NB4 (cell line): ENCODE results near the gene KCMF1.

Source experiments
- DNase-seq: peaks from one replicate; pipeline ENCODE4 v3.0.0; 2010; ENCODE audit warnings: low read depth
- H3K4me3 ChIP-seq: one replicate; pipeline ENCODE4 v1.5.1; 2011; ENCODE audit warnings: mild to moderate bottlenecking, low read depth, low read length, moderate library complexity
- MYC ChIP-seq: IDR thresholded peaks from 2 replicates; pipeline ENCODE4 v1.6.1; 2011; ENCODE audit warnings: low read depth, low read length
- POLR2A ChIP-seq: IDR thresholded peaks from 2 replicates; pipeline ENCODE4 v1.6.1; 2011; ENCODE audit warnings: mild to moderate bottlenecking; ENCODE audit not compliant: insufficient read length; ENCODE audit errors: extremely low read depth
- TF ChIP-seq, protein P1 (sequence below): IDR thresholded peaks from one replicate; pipeline ENCODE4 v1.5.1; 2012; ENCODE audit warnings: low read depth, low read length
- TF ChIP-seq, protein P2 (sequence below): IDR thresholded peaks from 2 replicates; pipeline ENCODE4 v1.6.1; 2011; ENCODE audit warnings: low read depth, low read length

The KCMF1 gene

GRCh38 chr2:84991404-84992160 lies 20.6 kb downstream of the KCMF1 start:
- DNase-seq = no peak
- H3K4me3 ChIP-seq = no peak overlapping the region
- TF ChIP-seq, protein P1, sequence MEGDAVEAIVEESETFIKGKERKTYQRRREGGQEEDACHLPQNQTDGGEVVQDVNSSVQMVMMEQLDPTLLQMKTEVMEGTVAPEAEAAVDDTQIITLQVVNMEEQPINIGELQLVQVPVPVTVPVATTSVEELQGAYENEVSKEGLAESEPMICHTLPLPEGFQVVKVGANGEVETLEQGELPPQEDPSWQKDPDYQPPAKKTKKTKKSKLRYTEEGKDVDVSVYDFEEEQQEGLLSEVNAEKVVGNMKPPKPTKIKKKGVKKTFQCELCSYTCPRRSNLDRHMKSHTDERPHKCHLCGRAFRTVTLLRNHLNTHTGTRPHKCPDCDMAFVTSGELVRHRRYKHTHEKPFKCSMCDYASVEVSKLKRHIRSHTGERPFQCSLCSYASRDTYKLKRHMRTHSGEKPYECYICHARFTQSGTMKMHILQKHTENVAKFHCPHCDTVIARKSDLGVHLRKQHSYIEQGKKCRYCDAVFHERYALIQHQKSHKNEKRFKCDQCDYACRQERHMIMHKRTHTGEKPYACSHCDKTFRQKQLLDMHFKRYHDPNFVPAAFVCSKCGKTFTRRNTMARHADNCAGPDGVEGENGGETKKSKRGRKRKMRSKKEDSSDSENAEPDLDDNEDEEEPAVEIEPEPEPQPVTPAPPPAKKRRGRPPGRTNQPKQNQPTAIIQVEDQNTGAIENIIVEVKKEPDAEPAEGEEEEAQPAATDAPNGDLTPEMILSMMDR = no peak
- TF ChIP-seq, protein P2, sequence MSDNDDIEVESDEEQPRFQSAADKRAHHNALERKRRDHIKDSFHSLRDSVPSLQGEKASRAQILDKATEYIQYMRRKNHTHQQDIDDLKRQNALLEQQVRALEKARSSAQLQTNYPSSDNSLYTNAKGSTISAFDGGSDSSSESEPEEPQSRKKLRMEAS = no peak
- TF ChIP-seq POLR2A (no peak), MYC (no peak)

- DNase-seq = no peak
- TF ChIP-seq, protein P1 = no peak
- TF ChIP-seq, protein P2 = no peak
- TF ChIP-seq POLR2A (no peak), MYC (no peak)
- H3K4me3 ChIP-seq = no peak overlapping the region
Measured at GRCh38 chr2:84995826-84996225, 24.9 kb downstream of the KCMF1 start.

DNA sequence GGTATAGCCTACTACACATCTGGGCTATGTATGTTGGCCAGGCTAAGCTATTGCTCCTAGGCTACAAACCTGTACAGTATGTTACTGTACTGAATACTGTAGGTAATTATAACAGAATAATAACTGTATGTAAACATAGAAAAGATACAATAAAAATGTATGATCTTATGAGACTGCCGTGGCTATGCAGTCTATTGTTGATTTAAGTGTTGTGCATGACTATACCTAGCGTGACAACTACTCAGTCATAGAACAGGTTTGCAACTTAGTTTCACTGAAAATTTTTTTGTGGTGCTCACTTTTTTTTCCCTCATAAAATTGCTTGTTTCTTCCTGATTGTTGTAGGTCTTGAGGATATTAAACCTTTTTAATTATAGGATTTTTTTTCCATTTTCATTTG lies 25.9 kb downstream of the KCMF1 start:
- no peak for DNase-seq
- no peak overlapping the region for H3K4me3 ChIP-seq
- TF ChIP-seq MYC = no peak
- TF ChIP-seq POLR2A = no peak
- TF ChIP-seq, protein P2 = no peak
- TF ChIP-seq, protein P1 = no peak

- DNase-seq = no peak
- H3K4me3 ChIP-seq = no peak overlapping the region
- TF ChIP-seq, protein P1 = no peak
- TF ChIP-seq POLR2A (no peak), MYC (no peak)
- TF ChIP-seq, protein P2 = no peak
Measured at GRCh38 chr2:84999553-84999955, 28.6 kb downstream of the KCMF1 start.

DNA sequence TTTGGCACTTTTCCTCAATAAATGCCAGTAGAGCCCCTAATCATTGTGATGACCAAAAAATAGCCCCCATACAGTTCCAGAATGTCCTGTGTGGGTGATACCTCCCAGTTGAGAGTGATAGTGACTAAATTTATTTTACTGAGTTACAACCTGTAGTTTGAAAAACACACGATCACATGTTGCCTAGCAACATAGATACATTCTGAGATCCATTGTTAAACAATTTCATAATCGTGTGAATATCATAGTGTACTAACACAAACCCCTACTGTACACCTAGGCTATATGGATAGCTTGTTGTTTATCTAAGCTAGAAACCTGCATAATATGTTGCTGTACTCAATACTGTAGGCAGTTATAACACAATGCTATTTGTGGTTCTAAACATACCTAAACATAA lies 30.6 kb downstream of the KCMF1 start:
- TF ChIP-seq, protein P2 = no peak
- no peak for TF ChIP-seq MYC
- TF ChIP-seq POLR2A = no peak
- TF ChIP-seq, protein P1 = no peak
- H3K4me3 ChIP-seq = no peak overlapping the region
- no peak for DNase-seq
